OCI-LY1 (cell line): ENCODE results near the gene DSTYK.

Experiments
- CTCF ChIP-seq: fragments of 200-600 bp; sonication (generic), shearing (Covaris generic); IDR thresholded peaks from 2 replicates; pipeline ENCODE4 v1.5.1; 2017; ENCODE audit warnings: mild to moderate bottlenecking, antibody characterized with exemption, low read length, moderate library complexity, mixed read lengths
- EZH2 ChIP-seq: fragments of 200-600 bp; sonication (generic), shearing (Covaris generic); IDR thresholded peaks from 2 replicates; pipeline ENCODE4 v1.8.0; 2017; ENCODE audit warnings: borderline replicate concordance, mixed run types, mild to moderate bottlenecking, antibody characterized with exemption, low read length, moderate library complexity, mixed read lengths

- TF ChIP-seq CTCF (no peak), EZH2 (no peak)
Observed at GRCh38 chr1:205220421-205220820, 8.9 kb upstream of the DSTYK start.
